Loucy (cell line): ENCODE data around the gene MST1.

ENCODE experiments used
- CTCF ChIP-seq: fragments of 200-600 bp; sonication (generic); conservative IDR thresholded peaks from 2 replicates; pipeline ENCODE4 v1.5.1; 2014; ENCODE audit warnings: mild to moderate bottlenecking, antibody characterized with exemption, low read length
- EZH2phosphoT487 ChIP-seq: fragments of 200-600 bp; IDR thresholded peaks from 2 replicates; pipeline ENCODE4 v1.6.1; 2018; ENCODE audit warnings: antibody characterized with exemption, mild to moderate bottlenecking, moderate library complexity, borderline replicate concordance

GRCh38 chr3:49657208-49657915 is 31.9 kb downstream of the MST1 start:
- TF ChIP-seq CTCF, result no peak
- no peak for TF ChIP-seq EZH2phosphoT487
